Measurements from ENCODE around the gene GSAP. TPM values are rescaled to one million over a fixed set of nuclear protein-coding genes. Genes with fewer than 3 reads are reported as not detected.
"Not testable (repeated sequence)": the region's sequence is repeated elsewhere in the genome, so short reads cannot be mapped to it uniquely, and the experiment has no call there.

The GSAP gene, protein sequence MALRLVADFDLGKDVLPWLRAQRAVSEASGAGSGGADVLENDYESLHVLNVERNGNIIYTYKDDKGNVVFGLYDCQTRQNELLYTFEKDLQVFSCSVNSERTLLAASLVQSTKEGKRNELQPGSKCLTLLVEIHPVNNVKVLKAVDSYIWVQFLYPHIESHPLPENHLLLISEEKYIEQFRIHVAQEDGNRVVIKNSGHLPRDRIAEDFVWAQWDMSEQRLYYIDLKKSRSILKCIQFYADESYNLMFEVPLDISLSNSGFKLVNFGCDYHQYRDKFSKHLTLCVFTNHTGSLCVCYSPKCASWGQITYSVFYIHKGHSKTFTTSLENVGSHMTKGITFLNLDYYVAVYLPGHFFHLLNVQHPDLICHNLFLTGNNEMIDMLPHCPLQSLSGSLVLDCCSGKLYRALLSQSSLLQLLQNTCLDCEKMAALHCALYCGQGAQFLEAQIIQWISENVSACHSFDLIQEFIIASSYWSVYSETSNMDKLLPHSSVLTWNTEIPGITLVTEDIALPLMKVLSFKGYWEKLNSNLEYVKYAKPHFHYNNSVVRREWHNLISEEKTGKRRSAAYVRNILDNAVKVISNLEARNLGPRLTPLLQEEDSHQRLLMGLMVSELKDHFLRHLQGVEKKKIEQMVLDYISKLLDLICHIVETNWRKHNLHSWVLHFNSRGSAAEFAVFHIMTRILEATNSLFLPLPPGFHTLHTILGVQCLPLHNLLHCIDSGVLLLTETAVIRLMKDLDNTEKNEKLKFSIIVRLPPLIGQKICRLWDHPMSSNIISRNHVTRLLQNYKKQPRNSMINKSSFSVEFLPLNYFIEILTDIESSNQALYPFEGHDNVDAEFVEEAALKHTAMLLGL
- polyA plus RNA-seq (ENCODE audit: insufficient read length in 10 of 10) = 1 to 10 TPM; 2.9 to 7.5 (median 4.3) TPM
- long read RNA-seq, donor 1, partial matches to known transcripts = 0 of 1 reads
- long read RNA-seq, donor 1, other reads (novel, unspliced or antisense) = 0 of 1 reads
- long read RNA-seq, donor 2, partial matches to known transcripts = 0 of 1 reads
- long read RNA-seq, donor 2, other reads (novel, unspliced or antisense) = 0 of 1 reads
- long read RNA-seq, donor 3 = 0 reads
- long read RNA-seq, donor 4 = 0 reads
- long read RNA-seq, donor 5 = 0 reads
- long read RNA-seq, donor 6, partial matches to known transcripts = 0 of 1 reads
- long read RNA-seq, donor 6, other reads (novel, unspliced or antisense) = 0 of 1 reads
- long read RNA-seq, donor 7, partial matches to known transcripts = 0 of 1 reads
- long read RNA-seq, donor 7, other reads (novel, unspliced or antisense) = 0 of 1 reads
- long read RNA-seq, donor 8 = 0 reads
- long read RNA-seq, donor 9 = 0 reads

DNA sequence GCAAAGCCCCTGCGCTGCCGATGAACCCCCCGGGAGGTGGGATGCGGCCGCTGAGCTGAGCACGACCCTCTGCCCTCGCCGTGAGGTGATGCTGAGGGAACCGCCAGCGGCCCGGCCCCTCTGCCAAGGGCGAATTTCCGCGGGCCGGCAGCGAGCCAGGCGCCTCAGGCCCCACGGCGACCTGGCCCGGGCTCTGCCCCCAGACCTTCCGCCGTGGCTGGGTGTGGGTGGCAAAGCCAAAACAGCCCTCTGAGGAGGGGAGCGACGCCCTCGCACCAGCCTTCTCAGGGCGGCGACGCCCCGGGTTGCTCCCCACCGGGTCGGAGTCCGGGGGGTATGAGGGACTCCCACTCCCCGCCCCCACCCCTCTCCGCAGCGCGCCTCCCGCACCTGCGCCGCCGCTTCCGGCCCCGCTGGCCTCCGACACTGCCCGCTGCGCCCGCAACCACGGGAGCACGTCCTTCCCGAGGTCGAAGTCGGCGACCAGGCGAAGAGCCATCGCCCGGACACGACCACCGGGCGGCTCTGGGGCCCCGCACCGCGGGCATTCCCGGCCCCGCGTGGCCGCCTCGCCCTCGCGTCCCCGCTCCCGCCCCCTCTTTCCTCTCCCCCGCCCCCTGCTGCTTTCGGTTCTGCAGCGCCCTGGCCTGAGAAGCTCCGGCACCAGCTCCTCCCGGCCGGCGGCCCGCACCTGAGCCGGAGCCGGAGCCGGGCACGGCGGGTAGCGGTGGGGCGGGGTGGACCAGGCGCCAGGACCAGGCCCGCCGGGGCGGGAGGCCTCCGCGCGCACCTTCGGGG, at the start of gene GSAP:
Gene GSAP (minus strand): TSS at position 527 of the 798 bp plus-strand sequence. CDS start 28 bp downstream, at position 499.
- DNase-seq = peak in 2 of 3 donors; percentile 40 to 74

DNA sequence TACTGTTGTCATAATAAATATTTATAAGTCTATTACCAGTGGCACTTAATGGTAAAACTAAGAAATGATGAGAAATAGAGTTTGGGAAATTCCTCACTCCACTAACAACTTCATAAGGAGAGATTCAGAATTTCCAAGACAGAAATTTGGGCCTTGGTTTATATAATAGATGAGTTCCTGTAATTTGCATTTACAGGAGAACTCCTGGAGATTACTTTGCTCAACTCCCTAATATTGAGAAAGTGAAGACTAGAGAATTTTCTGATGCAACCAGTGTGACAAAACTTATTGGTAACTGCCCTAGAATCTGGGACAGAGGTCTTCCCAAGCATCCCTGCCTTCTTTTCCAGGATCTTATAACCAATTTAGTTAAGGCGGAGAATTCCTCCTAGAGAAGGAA, 49.1 kb upstream of the GSAP start:
- no peak for DNase-seq

DNA sequence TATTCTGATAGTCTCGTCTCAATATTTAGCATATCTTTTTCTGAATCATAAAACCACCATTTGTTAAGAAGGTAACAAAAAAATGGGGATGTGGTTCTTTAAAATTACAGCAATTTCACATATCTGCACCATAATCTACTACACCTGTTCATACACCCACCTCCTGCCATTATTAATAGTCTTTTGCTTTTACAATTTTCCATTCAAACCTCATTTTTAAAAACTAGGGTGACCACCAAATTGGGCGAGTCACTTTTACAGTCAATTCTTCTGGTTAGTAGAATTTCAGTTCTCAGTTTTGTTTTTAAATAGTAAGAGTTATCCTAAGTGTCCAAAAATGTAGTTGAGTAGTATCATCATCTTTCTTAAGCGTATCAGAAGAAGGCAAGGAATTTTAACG, 48.4 kb upstream of the GSAP start:
- DNase-seq = no peak

DNA sequence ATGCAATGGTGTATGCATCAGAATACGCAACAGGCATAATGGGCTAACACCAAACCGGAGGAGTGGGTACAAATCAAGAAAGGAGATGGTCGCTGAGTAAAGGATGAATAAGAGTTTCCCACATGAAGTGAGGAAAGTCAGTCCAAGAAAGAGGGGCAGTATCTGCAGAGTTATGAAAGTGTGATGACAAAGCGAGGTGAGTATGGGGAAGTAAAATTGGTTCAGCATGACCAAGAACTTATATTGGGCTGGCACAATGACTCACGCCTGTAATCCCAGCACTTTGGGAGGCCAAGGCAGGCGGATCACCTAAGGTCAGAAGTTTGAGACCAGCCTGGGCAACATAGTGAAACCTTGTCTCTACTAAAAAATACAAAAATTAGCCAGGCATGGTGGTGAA, 47.5 kb upstream of the GSAP start:
- not testable (repeated sequence) for DNase-seq

DNA sequence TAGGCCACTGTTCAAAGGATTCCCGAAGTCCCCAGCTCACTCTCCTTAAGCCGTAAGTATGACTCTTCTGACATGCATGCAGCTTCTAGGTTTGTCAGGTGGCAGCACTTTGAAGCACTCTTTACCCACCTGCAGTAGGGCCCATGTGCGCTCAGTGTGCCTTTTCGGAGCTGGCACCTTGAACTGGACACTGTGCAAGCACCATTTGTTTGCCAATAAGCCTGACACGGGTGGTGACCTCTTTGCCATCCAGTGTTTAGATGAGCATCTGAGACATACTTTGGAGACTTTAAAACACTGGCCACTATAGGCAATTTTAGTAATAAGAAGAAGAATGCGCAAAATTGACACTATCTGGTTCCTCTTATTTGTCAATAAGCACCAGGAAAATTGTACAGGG, 45.7 kb upstream of the GSAP start:
- DNase-seq = no peak

DNA sequence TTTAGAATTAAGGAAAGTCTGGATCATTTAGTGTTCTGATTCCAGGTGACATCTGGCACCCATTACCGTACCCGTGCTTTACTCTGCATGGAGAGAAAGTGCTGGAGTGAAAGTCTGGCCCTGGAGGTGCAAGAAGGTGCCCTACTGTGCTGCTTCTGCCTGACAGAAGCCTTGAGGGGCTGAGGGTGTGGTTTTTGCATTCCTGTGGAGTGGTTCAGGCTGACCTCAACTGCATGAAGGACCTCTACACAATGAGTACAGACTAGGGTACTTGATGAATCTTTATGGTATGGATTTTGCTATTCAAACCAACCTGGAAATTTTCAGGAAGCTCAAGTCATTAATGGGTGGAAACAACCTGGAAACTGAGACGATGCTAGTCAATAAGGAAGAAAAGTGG, 45.1 kb upstream of the GSAP start:
- no peak for DNase-seq

DNA sequence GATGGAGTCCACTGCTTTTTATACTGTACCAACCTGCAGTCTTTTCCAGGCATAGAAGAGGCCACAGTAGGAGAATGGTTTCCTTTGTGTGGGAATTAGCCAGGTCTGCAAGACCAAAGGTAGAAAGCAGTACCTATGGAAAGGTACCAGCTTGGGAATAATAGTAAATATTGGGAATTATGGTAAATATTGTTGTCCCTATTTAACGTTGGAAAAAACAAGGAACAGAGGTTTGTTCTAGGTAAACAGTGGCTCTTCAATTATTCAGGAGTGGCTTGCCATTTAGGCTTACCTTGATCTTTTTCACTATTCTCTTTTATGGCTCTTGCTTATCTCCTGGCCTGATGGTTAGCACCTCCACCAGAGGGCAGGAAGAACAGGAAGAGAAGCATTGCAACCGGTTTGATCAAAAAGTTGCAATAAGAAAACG, 43.9 kb upstream of the GSAP start:
- no peak for DNase-seq

DNA sequence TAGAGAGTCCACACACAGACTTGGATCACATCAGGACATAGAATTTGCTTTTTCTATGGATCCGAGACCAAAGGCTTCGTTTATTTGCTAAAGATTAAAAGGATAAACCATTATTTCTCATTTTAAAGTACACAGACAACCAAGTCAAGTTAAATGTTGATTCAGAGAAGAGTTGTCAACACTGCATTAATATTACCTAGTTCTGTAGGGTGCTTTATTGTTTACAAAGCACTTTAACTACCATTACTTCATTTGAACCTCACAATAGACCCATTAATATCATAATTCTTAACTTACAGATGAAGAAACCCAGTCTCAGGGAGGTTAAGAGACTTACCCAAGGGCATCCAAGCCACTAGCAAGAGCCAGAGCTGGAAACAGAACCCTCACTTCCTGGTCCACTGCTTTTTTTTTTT, 43.2 kb upstream of the GSAP start:
- no peak for DNase-seq

DNA sequence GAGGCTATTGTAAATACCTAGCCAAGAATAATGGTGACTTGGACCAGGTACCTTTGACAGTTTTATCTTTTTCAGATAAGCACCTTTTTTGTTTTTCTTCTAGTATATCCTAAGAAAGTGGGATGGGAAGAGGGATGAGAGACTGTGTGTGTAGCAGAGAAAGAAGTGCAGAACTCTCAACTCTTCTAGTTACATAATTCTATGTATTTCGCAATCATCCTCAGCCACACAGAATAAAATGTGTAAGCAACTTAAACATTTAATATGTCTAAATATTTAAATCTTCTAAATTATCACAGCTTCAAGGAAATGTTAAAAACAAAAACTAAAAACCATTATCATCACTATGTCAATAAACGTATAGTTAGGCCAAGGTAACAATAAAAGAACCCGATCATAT, 42.6 kb upstream of the GSAP start:
- DNase-seq = no peak

DNA sequence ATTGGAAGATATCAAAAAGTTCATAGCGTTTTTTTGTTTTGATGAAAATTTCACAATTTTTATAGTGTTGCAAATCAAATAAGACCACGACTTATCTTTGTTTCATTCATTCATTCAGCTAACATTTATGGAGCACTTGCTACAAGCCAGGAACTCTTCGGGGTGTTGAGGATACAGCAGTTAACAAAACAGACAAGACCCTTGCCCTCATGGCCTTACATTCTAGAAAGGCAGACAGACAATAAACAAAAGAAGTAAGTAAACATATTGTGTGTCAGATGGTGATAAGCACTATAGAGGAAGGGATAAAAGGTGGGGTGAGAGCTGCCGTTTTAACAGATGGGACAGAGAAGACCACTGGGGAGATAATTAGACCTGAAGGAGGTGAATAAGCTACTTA, 41.6 kb upstream of the GSAP start:
- DNase-seq = no peak

DNA sequence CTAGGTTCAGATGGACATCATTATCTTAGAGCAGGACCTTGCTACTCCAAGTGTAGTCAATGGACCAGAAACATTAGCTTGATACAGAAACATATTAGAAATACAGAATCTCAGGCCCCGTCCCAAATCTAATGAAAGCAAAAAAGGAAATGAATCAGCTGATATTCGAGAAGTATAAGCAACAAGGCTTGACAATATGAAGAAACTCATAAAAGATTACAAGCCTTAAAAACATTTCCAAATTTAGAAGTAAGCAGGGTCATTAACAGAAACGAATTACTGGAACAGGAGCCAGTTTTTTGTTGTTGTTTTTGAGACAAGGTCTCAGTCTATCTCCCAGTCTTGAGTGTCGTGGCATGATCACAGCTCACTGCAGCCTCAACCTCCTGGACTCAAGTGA, 40.5 kb upstream of the GSAP start:
- no peak for DNase-seq

DNA sequence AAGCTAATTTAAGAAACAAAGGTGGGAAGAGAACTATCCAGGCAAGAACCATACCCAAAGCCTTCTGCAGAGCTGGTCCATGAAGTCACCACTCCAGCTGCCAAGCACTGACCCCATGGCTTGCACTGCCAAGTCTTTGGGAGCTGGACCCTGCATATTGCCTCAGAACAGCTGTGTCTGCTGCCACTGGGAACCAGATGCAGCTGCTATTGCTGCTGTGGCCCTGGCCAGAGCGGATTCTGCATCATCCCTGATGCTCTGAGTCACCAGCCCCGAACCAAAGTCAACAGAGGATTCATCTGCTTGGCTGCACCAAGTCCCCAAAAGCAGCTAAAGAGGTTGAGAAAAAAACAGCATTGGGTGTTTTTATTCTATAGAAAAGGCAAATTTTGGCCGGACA, 39.2 kb upstream of the GSAP start:
- DNase-seq = peak; percentile 52 to 68 (median 67)

DNA sequence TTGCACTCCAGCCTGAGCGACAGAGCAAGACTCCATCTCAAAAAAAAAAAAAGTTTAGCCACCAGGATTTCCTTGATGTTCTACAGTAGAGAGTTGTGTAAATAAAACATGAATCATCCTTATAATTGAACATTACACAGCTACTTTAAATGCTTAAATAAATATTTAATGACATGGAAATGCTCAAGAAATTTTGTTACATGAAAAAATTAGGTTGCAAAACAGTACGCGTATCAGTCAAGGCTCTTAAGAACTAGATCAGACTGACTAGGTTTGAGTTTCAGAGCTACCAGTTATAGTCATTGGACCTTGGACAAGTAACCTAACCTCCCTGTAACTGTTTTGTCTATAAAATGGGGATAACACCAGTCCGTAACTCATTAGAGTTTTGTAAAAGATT, 38.7 kb upstream of the GSAP start:
- DNase-seq = no peak

DNA sequence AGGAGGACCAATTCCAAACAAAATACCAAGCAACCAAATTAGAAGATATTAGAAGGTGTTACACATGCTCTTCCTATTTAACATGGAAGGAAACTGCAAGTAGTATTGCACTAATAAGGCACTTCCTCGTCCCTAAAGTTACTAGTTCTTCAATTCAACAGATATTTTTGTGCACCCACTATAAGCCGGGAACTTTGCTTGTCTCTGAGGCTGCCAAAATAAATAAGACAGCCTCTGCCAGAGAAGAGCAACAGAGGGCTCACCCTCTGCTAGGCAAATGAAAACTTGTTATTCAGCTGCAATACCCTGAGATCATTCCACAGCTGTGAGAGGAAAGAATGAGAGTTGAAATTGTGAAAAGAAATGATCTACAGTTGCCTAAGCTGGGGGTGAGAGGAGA, 37.4 kb upstream of the GSAP start:
- no peak for DNase-seq

DNA sequence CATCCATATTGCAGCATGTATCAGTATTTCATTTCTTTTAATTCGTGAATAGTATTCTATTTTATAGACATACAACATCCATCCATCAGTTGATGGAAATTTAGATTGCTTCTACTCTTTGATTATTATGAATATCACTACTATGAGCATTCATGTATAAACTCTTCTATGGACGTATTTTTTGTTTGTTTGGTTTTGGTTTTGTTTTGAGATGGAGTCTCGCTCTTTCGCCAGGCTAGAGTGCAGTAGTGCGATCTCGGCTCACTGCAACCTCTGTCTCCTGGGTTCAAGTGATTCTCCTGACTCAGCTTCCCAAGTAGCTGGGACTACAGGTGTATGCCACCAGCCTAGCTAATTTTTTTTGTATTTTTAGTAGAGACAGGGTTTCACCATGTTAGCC, 35.8 kb upstream of the GSAP start:
- not testable (repeated sequence) for DNase-seq

DNA sequence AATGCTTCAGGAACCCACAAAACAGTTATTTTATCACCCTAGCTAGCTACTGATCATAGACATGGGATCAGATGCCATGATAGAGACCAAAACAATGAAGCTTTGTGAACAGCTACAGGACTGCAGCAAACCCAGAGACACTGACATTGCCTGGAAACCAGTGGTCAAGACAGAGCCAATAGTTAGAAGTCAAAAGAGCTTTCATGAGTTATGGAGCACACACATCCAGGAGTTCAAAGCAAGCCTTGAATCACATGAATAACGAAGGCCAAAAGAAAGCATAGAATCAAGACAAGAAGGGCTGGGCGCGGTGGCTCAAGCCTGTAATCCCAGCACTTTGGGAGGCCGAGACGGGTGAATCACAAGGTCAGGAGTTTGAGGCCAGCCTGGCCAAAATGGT, 34.5 kb upstream of the GSAP start:
- DNase-seq = no peak

DNA sequence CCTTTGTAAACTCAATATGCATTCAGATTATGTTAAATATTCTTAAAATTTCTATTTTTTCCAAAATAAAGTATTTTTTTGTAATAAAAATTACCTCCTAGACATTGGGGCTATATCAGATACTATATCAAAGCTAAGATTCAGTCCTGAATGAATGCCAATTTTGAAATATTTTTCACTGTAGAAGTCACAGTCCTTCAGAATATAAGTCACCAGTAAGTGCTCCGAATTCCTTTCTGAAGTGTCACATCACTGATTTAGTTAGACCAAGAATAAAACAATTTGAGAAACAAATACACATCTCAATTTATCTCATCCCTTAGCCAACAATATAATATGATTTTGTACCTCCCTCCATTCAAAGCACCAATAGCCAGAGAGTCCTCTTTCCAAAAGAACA, 33.9 kb upstream of the GSAP start:
- no peak for DNase-seq

DNA sequence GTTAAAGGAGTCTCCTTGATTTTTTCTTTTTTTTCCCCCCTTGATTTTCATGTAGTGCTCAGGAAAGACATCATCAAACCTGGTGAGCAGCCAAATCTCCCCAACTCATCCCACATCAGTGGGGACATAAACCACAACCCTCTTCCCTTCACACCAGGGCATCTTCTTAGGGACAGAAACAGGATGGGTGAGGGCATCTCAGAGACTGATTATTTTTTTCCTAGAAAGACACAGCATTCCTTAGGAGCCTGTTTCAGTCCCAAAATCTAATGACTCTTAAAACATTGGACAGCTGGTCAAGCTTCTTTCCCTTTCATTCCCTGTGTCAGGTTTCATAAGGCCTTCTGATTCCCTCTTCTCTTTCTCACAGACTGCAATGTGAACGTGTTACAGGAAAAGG, 31.5 kb upstream of the GSAP start:
- DNase-seq = no peak

DNA sequence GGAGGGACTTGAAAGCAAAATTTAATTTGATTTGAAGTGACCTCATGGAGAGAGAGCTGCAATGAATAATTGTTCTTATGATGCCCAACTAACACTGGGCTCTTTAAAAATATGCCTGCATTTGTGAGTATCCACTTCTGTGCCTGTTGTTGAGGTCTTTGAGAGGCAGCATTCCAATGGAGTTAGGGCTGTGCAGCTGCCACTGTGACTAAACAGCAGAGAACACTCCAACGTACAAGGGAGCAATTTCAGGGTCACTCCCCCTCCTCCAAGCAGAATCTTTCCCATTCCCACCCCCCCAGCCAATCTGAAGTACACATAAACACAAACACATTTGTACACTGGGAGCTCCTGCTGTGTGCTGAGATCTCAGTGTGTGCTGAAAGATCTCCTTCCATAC, 28.0 kb upstream of the GSAP start:
- DNase-seq = peak in 2 of 3 donors; percentile 44 to 62

DNA sequence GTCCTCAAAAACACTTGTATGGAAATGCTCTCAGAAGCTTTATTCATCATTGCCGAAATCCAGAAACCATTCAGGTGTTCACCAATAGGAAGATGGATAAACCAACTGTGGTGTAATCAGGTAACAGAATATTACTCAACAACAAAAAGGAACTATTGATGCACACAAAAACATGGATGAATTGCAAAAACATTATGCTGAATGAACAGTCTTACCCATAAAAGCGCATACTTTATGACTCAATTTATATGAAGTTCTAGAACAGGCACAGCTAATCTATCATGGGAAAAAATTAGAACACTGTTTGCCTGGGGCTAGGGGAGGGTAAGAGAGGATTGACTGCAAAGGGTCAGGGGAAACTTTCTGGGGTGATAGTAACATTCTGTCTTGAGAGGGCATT, 26.9 kb upstream of the GSAP start:
- DNase-seq = no peak

DNA sequence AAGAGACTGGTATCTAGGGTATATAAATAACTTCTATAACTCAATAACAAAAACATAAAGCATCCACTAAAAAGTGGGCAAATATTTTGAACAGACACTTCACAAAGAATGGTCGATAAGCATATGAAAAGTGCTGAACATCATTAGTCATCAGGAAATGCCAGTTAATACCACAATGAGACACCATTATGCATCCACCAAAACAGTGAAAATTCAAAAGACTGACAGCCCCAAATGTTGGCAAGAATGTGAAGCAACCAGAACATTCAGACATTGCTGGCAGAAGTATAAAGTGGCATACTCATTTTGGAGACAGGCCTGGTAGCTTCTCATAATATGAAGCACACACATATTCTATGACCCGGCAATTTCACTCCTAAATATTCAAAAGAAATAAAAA, 26.5 kb upstream of the GSAP start:
- peak in 2 of 3 donors; percentile 38 to 43 for DNase-seq
